Stimulated activated CD4-positive, alpha-beta T cell treated with anti-CD3 and anti-CD28 coated beads, Interleukin-2, amount 100 ng/mL, for 4 hours (primary cell): ENCODE data around the gene ADSL.
"Not testable (repeated sequence)": the region's sequence is repeated elsewhere in the genome, so short reads cannot be mapped to it uniquely, and the experiment has no call there.

Experiments used
- DNase-seq: peaks from one replicate; pipeline ENCODE4 v3.0.0-alpha.2; 2020; ENCODE audit warnings: low read depth

ADSL gene

GRCh38 chr22:40374567-40374966 lies 28.3 kb downstream of the ADSL start:
- DNase-seq: no peak

- DNase-seq: no peak
These were observed 29.8 kb downstream of the ADSL start for GRCh38 chr22:40376149-40376548.

GRCh38 chr22:40377931-40378330 lies 31.6 kb downstream of the ADSL start:
- DNase-seq: no peak

- not testable (repeated sequence) for DNase-seq
These were observed 32.1 kb downstream of the ADSL start for GRCh38 chr22:40378448-40378847.

- DNase-seq: no peak
These were observed 35.2 kb downstream of the ADSL start for GRCh38 chr22:40381461-40381860.

GRCh38 chr22:40383905-40384304 lies 37.6 kb downstream of the ADSL start:
- DNase-seq: no peak

- DNase-seq: peak; percentile 19
These were observed 38.9 kb downstream of the ADSL start for GRCh38 chr22:40385036-40385782.

- DNase-seq: no peak
These were observed 41.4 kb downstream of the ADSL start for GRCh38 chr22:40387746-40388145.

- DNase-seq: no peak
These were observed 41.9 kb downstream of the ADSL start for GRCh38 chr22:40388231-40388630.

GRCh38 chr22:40391417-40391816 lies 45.1 kb downstream of the ADSL start:
- no peak for DNase-seq

GRCh38 chr22:40392618-40393017 lies 46.3 kb downstream of the ADSL start:
- DNase-seq: no peak

- DNase-seq: no peak
These were observed 48.3 kb downstream of the ADSL start for GRCh38 chr22:40394607-40395006.

GRCh38 chr22:40395607-40396006 lies 49.3 kb downstream of the ADSL start:
- DNase-seq: no peak

GRCh38 chr22:40396882-40397281 lies 50.6 kb downstream of the ADSL start:
- no peak for DNase-seq

GRCh38 chr22:40397396-40397795 lies 51.1 kb downstream of the ADSL start:
- DNase-seq: no peak

- DNase-seq: no peak
These were observed 53.3 kb downstream of the ADSL start for GRCh38 chr22:40399621-40400020.

GRCh38 chr22:40400159-40400558 lies 53.9 kb downstream of the ADSL start:
- DNase-seq: no peak

- peak; percentile 19 for DNase-seq
These were observed 55.2 kb downstream of the ADSL start for GRCh38 chr22:40401532-40401931.

GRCh38 chr22:40401981-40402406 lies 55.7 kb downstream of the ADSL start:
- no peak for DNase-seq

- no peak for DNase-seq
These were observed 56.8 kb downstream of the ADSL start for GRCh38 chr22:40403141-40403540.

GRCh38 chr22:40403651-40404050 lies 57.4 kb downstream of the ADSL start:
- no peak for DNase-seq

- DNase-seq: no peak
These were observed 58.2 kb downstream of the ADSL start for GRCh38 chr22:40404251-40405177.
